Naive thymus-derived CD4-positive, alpha-beta T cell (primary cell): ENCODE data around the gene SPNS2. TPM values are rescaled to one million over a fixed set of nuclear protein-coding genes. Genes with fewer than 3 reads are reported as not detected.

ENCODE experiments used
- ATAC-seq: fragments of 150-1000 bp; cut with Tn5 transposase; 2 replicates; pipeline ENCODE4 v1.10.0; 2021; ENCODE audit warnings: mild to moderate bottlenecking, moderate library complexity
- CTCF ChIA-PET: fragments of 350-600 bp; sonication (Branson Sonifier 250); formaldehyde crosslinking; loops from one replicate; lab custom pipeline; 2021; ENCODE audit warnings: antibody characterized with exemption; lab: Charles Lee
- POLR2A ChIA-PET: fragments of 350-600 bp; sonication (Branson Sonifier 250); formaldehyde crosslinking; loops from one replicate; lab custom pipeline; 2021; ENCODE audit warnings: antibody characterized with exemption, inconsistent platforms; lab: Charles Lee
- DNase-seq, 9 donors: peaks; one replicate each; pipeline versions ENCODE4 v3.0.0 to v3.0.0-alpha.2; 2020 to 2022; ENCODE audit warnings: mixed read lengths in 1 of 9
- H3K27ac ChIP-seq: one replicate; pipeline ENCODE4 v1.7.0; 2013; ENCODE audit warnings: mild to moderate bottlenecking, low read depth, low read length, moderate library complexity
- H3K27me3 ChIP-seq, 2 donors: one replicate each; pipeline ENCODE4 v1.7.0; 2013; ENCODE audit warnings: low read length in 2 of 2, mild to moderate bottlenecking in 2 of 2, moderate library complexity in 2 of 2; ENCODE audit not compliant: control insufficient read depth in 2 of 2, insufficient read depth in 2 of 2
- H3K36me3 ChIP-seq, 3 experiments: 1 replicate in 2 of 3; 2 replicates in 1 of 3; pipeline ENCODE4 v1.7.0; 2013; ENCODE audit warnings: low read length in 3 of 3, mild to moderate bottlenecking in 3 of 3, moderate library complexity in 1 of 3; ENCODE audit not compliant: insufficient read depth in 3 of 3, control insufficient read depth in 2 of 3
- H3K4me1 ChIP-seq, 2 donors: one replicate each; pipeline ENCODE4 v1.7.0; 2013; ENCODE audit warnings: low read length in 2 of 2, mild to moderate bottlenecking in 2 of 2, moderate library complexity in 1 of 2; ENCODE audit not compliant: control insufficient read depth in 2 of 2, insufficient read depth in 2 of 2
- H3K4me3 ChIP-seq: 2 replicates; pipeline ENCODE4 v1.7.0; 2013; ENCODE audit warnings: mild to moderate bottlenecking, low read length
- H3K9me3 ChIP-seq, 3 experiments: 1 replicate in 2 of 3; 2 replicates in 1 of 3; pipeline ENCODE4 v1.7.0; 2013; ENCODE audit warnings: low read length in 3 of 3; ENCODE audit not compliant: control insufficient read depth in 2 of 3
- H3K27ac Mint-ChIP-seq, 9 donors: one replicate each; pipeline ENCODE4 v1.8.0; 2020 to 2022; ENCODE audit warnings: mixed read lengths in 9 of 9, mild to moderate bottlenecking in 8 of 9, moderate library complexity in 5 of 9, inconsistent platforms in 2 of 9
- H3K27me3 Mint-ChIP-seq, 5 donors: one replicate each; pipeline ENCODE4 v1.8.0; 2021 to 2022; ENCODE audit warnings: mixed read lengths in 5 of 5, mild to moderate bottlenecking in 1 of 5
- H3K36me3 Mint-ChIP-seq, 5 donors: one replicate each; pipeline ENCODE4 v1.8.0; 2020 to 2022; ENCODE audit warnings: mixed read lengths in 5 of 5, mild to moderate bottlenecking in 3 of 5, inconsistent platforms in 1 of 5
- H3K4me1 Mint-ChIP-seq, 7 donors: one replicate each; pipeline ENCODE4 v1.8.0; 2020 to 2022; ENCODE audit warnings: mixed read lengths in 7 of 7, mild to moderate bottlenecking in 3 of 7, inconsistent platforms in 1 of 7
- H3K4me3 Mint-ChIP-seq, 10 donors: one replicate each; pipeline ENCODE4 v1.8.0; 2020 to 2022; ENCODE audit warnings: mild to moderate bottlenecking in 10 of 10, mixed read lengths in 10 of 10, moderate library complexity in 6 of 10, inconsistent platforms in 2 of 10
- H3K9me3 Mint-ChIP-seq, 11 donors: one replicate each; pipeline ENCODE4 v1.8.0; 2020 to 2022; ENCODE audit warnings: mixed read lengths in 11 of 11, mild to moderate bottlenecking in 4 of 11, inconsistent platforms in 1 of 11, moderate library complexity in 1 of 11
- intact Hi-C, 2 donors: fragments of 100-400 bp; cut with micrococcal nuclease; formaldehyde crosslinking; loops; one replicate each; pipeline ENCODE4 v1.15.1; 2023
- polyA plus RNA-seq, 2 donors: library from polyadenylated mRNA; unstranded; fragments of 300-500 nt; fragmentation: Illumina TruSeq; gene quantifications; one replicate each; pipeline ENCODE4 v1.2.3, GENCODE V29; 2021
- total RNA-seq, 6 experiments: library from RNA in 5 of 6; stranded (reverse) in 5 of 6; gene quantifications; 1 replicate in 5 of 6; 2 replicates in 1 of 6; pipeline ENCODE4 v1.2.3 and lab custom pipeline; 2021 to 2026

Gene SPNS2
- total and polyA plus RNA-seq, 7 experiments from 2014 or later = 0.19 to 0.56 (median 0.50) TPM; not detected in 3

DNA sequence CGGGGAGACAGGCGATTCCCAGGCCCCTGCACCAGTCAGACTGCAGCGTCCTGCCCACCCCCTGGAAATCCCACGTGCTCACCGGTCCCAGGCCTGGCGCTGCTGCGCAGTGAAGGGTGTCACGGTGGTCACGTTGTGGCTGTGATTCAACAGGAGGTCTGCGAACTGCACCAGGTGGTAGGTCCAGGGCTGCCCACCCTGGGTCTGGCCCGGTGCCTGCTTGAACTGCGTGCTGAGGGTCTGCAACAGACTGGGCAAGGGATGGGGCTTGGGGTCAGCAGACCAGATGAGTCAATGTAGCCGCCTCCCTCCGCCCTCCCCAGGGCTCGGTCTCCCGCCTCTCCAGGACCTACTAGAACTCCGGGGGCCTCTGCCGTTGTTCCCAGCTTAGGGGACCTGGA is 49.4 kb downstream of the SPNS2 start:
- no peak overlapping the region for H3K27ac ChIP-seq
- no peak for DNase-seq
- H3K4me3 ChIP-seq = no peak overlapping the region
- no peak overlapping the region for H3K4me3 Mint-ChIP-seq
- H3K4me1 Mint-ChIP-seq = peaks cover 0 to 4% (median 0%) of the 10 kb centered on the region in 7 donors
- H3K27me3 ChIP-seq = no peaks in the 10 kb centered on the region
- H3K27me3 Mint-ChIP-seq = no peaks in the 10 kb centered on the region
- no peaks in the 10 kb centered on the region for H3K4me1 ChIP-seq
- no peaks in the 10 kb centered on the region for H3K9me3 Mint-ChIP-seq
- H3K36me3 Mint-ChIP-seq = peaks cover 0 to 28% (median 7%) of the 10 kb centered on the region in 5 donors
- no peak overlapping the region for H3K27ac Mint-ChIP-seq
- H3K9me3 ChIP-seq = no peaks in the 10 kb centered on the region
- H3K36me3 ChIP-seq = peaks cover 10 to 98% (median 31%) of the 10 kb centered on the region in 3 experiments
- POLR2A ChIA-PET = no interaction called here
- ATAC-seq = no peak
- CTCF ChIA-PET = no interaction called here
- intact Hi-C loops = no loop called here

DNA sequence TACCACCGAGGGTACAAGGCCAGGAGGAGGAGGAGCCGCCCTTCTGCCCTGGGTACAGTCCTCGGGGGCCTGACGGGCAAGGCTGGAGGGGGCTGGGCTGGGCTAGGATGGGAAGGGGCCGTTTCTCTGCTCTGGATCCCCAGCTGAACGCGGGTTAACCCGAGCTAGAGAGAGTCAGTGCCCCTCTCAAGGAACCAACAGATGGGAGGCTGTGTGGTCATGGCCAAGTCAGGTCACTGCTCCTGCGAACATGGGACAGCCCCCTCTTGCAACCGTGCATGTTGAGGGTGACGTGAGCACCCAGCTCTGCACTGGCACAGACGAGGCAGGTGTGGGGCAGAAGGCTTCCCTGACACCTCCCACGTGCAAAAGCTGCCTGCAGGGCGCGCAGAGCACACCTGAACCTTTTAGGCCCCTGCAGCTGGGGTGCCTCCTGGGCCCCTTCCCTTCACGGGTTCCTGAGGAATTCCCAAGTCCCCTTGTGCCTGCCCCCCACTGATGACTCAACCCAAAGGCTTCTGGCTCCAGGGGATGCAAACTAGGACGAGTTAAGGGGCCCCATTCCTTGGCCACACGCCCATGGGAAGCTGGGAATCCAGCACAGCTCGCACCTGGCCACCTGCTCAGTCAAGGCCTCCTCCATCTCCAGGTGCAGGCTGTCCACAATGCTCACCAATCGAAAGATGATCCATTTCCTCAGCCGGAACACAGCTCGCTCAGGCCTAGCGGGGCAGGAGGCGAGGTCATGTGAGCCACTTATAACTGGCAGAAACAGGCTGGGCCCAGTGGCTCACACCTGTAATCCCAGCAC is 50.2 kb downstream of the SPNS2 start:
- Histone ChIP-seq H3K27ac (no peak overlapping the region), H3K9me3 (no peaks in the 10 kb centered on the region), H3K36me3 (peaks cover 10 to 94% (median 31%) of the 10 kb centered on the region in 3 experiments), H3K4me1 (peaks cover 5 to 6% of the 10 kb centered on the region in 2 donors), H3K4me3 (no peak overlapping the region), H3K27me3 (no peaks in the 10 kb centered on the region)
- DNase-seq (no peak), ATAC-seq (no peak)
- no peaks in the 10 kb centered on the region for H3K27me3 Mint-ChIP-seq
- H3K9me3 Mint-ChIP-seq = no peaks in the 10 kb centered on the region
- POLR2A ChIA-PET = interaction anchor here (1.2 kb wide), 1 partner anchor 13 kb away, joined by 4 read pairs; no protein-coding TSS in a partner anchor
- H3K27ac Mint-ChIP-seq = peak overlapping the region in 1 of 9 donors; percentile 70
- CTCF ChIA-PET = no interaction called here
- peaks cover 0 to 26% (median 7%) of the 10 kb centered on the region in 5 donors for H3K36me3 Mint-ChIP-seq
- H3K4me1 Mint-ChIP-seq = peaks cover 0 to 10% (median 6%) of the 10 kb centered on the region in 7 donors
- intact Hi-C loops = no loop called here
- no peak overlapping the region for H3K4me3 Mint-ChIP-seq

DNA sequence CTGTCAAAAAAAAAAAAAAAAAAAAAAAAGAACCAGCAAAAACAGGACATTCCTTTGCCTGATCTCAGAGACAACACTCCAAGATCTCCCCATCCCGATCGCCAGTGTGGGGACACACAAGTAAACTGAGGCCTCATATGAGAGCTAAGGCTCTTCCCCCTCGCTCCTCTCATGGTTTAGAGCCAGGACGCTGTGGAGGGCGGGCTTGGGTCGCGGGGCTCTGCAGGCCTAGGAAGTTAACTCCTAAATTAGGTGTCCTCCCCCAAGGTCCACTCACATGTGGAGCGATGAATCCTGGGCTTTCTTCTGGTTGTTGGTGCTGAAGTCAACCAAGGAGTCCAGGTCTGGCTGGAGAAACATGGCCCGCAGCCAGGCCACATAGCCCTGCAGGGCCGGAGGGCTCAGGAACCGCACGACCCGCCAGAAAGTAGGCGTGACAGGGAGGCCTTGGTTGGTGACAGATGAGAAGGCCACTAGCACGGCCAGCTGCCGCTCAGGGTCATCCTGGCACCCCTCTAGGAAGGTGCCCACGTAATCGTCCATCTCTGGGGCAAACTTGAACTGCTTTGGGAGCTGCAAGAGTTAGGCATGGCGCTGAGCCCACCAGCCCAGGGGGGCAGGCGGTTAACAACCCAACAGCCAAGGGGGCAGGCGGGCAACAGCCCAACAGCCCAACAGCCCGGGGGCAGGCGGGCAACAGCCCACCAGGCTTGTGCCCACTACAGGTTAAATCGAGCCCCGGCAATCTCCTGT is 51.3 kb downstream of the SPNS2 start:
- peaks cover 10 to 88% (median 31%) of the 10 kb centered on the region in 3 experiments for H3K36me3 ChIP-seq
- DNase-seq = no peak

DNA sequence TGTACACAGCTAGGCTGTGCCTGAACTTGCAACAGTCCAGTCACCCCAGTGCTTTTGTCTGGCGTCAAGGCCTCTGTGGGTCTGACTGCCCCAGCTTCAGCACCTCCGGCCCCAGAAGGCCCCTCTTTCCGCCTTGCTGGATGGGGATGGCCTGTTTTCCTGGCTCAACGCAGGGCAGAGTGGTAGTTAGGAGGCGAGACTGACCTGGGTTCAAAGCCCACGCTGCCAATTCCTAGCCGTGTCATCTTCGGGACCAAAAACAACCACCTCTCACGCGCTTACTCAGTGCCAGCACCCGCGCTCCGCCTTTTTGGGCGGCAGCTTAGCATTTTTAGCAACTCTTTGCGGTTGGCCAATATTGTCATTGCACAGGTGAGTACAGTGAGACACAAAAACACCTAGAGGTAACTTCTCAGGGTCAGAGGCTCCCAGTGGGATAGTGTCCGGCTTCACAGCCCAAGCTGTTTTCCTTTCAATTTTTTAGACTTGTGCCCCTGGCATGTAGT is 51.9 kb downstream of the SPNS2 start:
- intact Hi-C loops = loop anchor here in 1 of 2 donors (10.0 kb wide), 1 partner anchor 524 kb away; the partner anchor contains the start of gene ZFP3
- H3K36me3 ChIP-seq = peaks cover 10 to 83% (median 31%) of the 10 kb centered on the region in 3 experiments
- Mint-ChIP-seq H3K4me3 (peak overlapping the region in 1 of 10 donors; percentile 38), H3K36me3 (peaks cover 0 to 24% (median 7%) of the 10 kb centered on the region in 5 donors), H3K27me3 (no peaks in the 10 kb centered on the region), H3K4me1 (peaks cover 9 to 26% (median 18%) of the 10 kb centered on the region in 7 donors), H3K9me3 (no peaks in the 10 kb centered on the region), H3K27ac (no peak overlapping the region)
- ChIA-PET POLR2A (interaction anchor here (1.9 kb wide), 1 partner anchor 12 kb away, joined by 8 read pairs; no protein-coding TSS in a partner anchor), CTCF (interaction anchor here (1.3 kb wide), 1 partner anchor 15 kb away, joined by 3 read pairs; no protein-coding TSS in a partner anchor)
- no peaks in the 10 kb centered on the region for H3K9me3 ChIP-seq
- H3K27me3 ChIP-seq = no peaks in the 10 kb centered on the region
- H3K27ac ChIP-seq = no peak overlapping the region
- H3K4me1 ChIP-seq = peaks cover 14% of the 10 kb centered on the region in 2 donors
- ATAC-seq (no peak), DNase-seq (no peak)
- no peak overlapping the region for H3K4me3 ChIP-seq

More for the DNA sequence above, 51.3 kb downstream of the SPNS2 start:
- ChIA-PET POLR2A (interaction anchor here (1.2 kb wide), 1 partner anchor 14 kb away, joined by 4 read pairs; no protein-coding TSS in a partner anchor), CTCF (interaction anchor here (1.3 kb wide), 1 partner anchor 15 kb away, joined by 3 read pairs; no protein-coding TSS in a partner anchor)
- H3K4me1 ChIP-seq = peaks cover 14% of the 10 kb centered on the region in 2 donors
- no peaks in the 10 kb centered on the region for H3K27me3 ChIP-seq
- H3K4me3 Mint-ChIP-seq = no peak overlapping the region
- peaks cover 0 to 24% (median 7%) of the 10 kb centered on the region in 5 donors for H3K36me3 Mint-ChIP-seq
- H3K4me3 ChIP-seq = no peak overlapping the region
- intact Hi-C loops = loop anchor here in 1 of 2 donors (10.0 kb wide), 1 partner anchor 525 kb away; the partner anchor contains the start of gene ZFP3
- peaks cover 5 to 20% (median 15%) of the 10 kb centered on the region in 7 donors for H3K4me1 Mint-ChIP-seq
- no peak overlapping the region for H3K27ac ChIP-seq
- H3K9me3 Mint-ChIP-seq = no peaks in the 10 kb centered on the region
- H3K27ac Mint-ChIP-seq = no peak overlapping the region
- no peaks in the 10 kb centered on the region for H3K27me3 Mint-ChIP-seq
- H3K9me3 ChIP-seq = no peaks in the 10 kb centered on the region
- no peak for ATAC-seq

DNA sequence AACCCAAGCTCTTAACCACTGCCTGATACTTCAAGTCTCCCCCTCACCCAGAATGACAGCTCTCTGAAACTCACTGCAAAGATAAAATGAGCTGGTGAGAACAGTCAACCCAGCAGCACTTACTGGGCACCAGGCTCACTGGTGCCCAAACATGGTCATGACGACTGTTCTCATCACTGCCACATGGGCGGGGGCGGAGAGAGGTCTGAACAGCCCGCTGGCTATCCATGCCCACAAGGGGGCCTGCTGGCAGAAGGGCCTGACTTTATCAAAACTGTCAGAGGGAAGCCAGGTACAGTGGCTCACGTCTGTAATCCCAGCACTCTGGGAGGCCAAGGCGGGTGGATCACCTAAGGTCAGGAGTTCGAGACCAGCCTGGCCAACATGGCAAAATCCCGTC is 52.5 kb downstream of the SPNS2 start:
- Histone ChIP-seq H3K4me3 (no peak overlapping the region), H3K9me3 (no peaks in the 10 kb centered on the region), H3K4me1 (peaks cover 19 to 20% of the 10 kb centered on the region in 2 donors), H3K27me3 (no peaks in the 10 kb centered on the region), H3K27ac (no peak overlapping the region), H3K36me3 (peaks cover 10 to 78% (median 31%) of the 10 kb centered on the region in 3 experiments)
- ATAC-seq (no peak), DNase-seq (no peak)
- ChIA-PET POLR2A (interaction anchor here (1.9 kb wide), 1 partner anchor 11 kb away, joined by 8 read pairs; no protein-coding TSS in a partner anchor), CTCF (interaction anchor here (0.5 to 1.3 kb wide), 2 partner anchors 14 to 777 kb away, joined by 3 to 4 read pairs; no protein-coding TSS in a partner anchor)
- intact Hi-C loops = loop anchor here in 1 of 2 donors (10.0 kb wide), 1 partner anchor 524 kb away; the partner anchor contains the start of gene ZFP3
- Mint-ChIP-seq H3K9me3 (no peaks in the 10 kb centered on the region), H3K27ac (no peak overlapping the region), H3K4me1 (peaks cover 15 to 31% (median 23%) of the 10 kb centered on the region in 7 donors), H3K27me3 (no peaks in the 10 kb centered on the region), H3K36me3 (peaks cover 0 to 24% (median 7%) of the 10 kb centered on the region in 5 donors), H3K4me3 (peak overlapping the region in 1 of 10 donors; percentile 38)
